Right forelimb (tissue), 1 donor: ENCODE measurements around the gene EDDM13.
"Not testable (repeated sequence)": the region's sequence is repeated elsewhere in the genome, so short reads cannot be mapped to it uniquely, and the experiment has no call there.

Source experiments
- DNase-seq: peaks from one replicate; pipeline ENCODE4 v3.0.0-alpha.2; 2018

EDDM13 gene

GRCh38 chr19:56295531-56296455 is 23.2 kb downstream of the EDDM13 start:
- DNase-seq: no peak

GRCh38 chr19:56297010-56297409 is 24.5 kb downstream of the EDDM13 start:
- no peak for DNase-seq

- no peak for DNase-seq
Observed at GRCh38 chr19:56299688-56300087, 27.1 kb downstream of the EDDM13 start.

GRCh38 chr19:56301155-56301554 is 28.6 kb downstream of the EDDM13 start:
- DNase-seq: no peak

GRCh38 chr19:56301886-56302620 is 29.5 kb downstream of the EDDM13 start:
- DNase-seq: no peak

GRCh38 chr19:56304243-56304642 is 31.7 kb downstream of the EDDM13 start:
- DNase-seq: no peak

- no peak for DNase-seq
Observed at GRCh38 chr19:56306016-56306415, 33.5 kb downstream of the EDDM13 start.

GRCh38 chr19:56307062-56307461 is 34.5 kb downstream of the EDDM13 start:
- DNase-seq: not testable (repeated sequence)

- DNase-seq: no peak
Observed at GRCh38 chr19:56308792-56309191, 36.2 kb downstream of the EDDM13 start.

- peak; percentile 48 for DNase-seq
Observed at GRCh38 chr19:56309511-56310185, 37.1 kb downstream of the EDDM13 start.

- DNase-seq: no peak
Observed at GRCh38 chr19:56310462-56310861, 37.9 kb downstream of the EDDM13 start.

- no peak for DNase-seq
Observed at GRCh38 chr19:56312342-56312741, 39.8 kb downstream of the EDDM13 start.

GRCh38 chr19:56312787-56313657 is 40.5 kb downstream of the EDDM13 start:
- no peak for DNase-seq

- DNase-seq: no peak
Observed at GRCh38 chr19:56314018-56314380, 41.5 kb downstream of the EDDM13 start.

- DNase-seq: peak; percentile 99
Observed at GRCh38 chr19:56314381-56315076, 42.0 kb downstream of the EDDM13 start, which contains the start of gene ZSCAN5A. Gene ZSCAN5A (minus strand): TSS chr19:56314839. CDS start chr19:56225046, 89,793 bp downstream.

- DNase-seq: peak; percentile 96
Observed at GRCh38 chr19:56315077-56315828, 42.7 kb downstream of the EDDM13 start.

GRCh38 chr19:56316728-56317127 is 44.2 kb downstream of the EDDM13 start:
- DNase-seq: no peak

- DNase-seq: no peak
Observed at GRCh38 chr19:56317749-56318148, 45.2 kb downstream of the EDDM13 start.

GRCh38 chr19:56319991-56320390 is 47.4 kb downstream of the EDDM13 start:
- no peak for DNase-seq

- DNase-seq: no peak
Observed at GRCh38 chr19:56321254-56321988, 48.9 kb downstream of the EDDM13 start.
